Immature natural killer cell (primary cell): ENCODE measurements around the gene MZT2B. TPM values are rescaled to one million over a fixed set of nuclear protein-coding genes. Genes with fewer than 3 reads are reported as not detected.
"Not testable (repeated sequence)": the region's sequence is repeated elsewhere in the genome, so short reads cannot be mapped to it uniquely, and the experiment has no call there.

ENCODE experiments used
- DNase-seq, 3 donors: peaks; one replicate each; pipeline ENCODE4 v3.0.0; 2022; ENCODE audit warnings: mixed read lengths in 1 of 3
- H3K27ac Mint-ChIP-seq, 6 donors: one replicate each; pipeline ENCODE4 v1.8.0; 2020; ENCODE audit warnings: mixed read lengths in 6 of 6, mild to moderate bottlenecking in 5 of 6, inconsistent platforms in 4 of 6, moderate library complexity in 3 of 6
- H3K27me3 Mint-ChIP-seq, 3 donors: one replicate each; pipeline ENCODE4 v1.8.0; 2020 to 2021; ENCODE audit warnings: low read depth in 3 of 3, mild to moderate bottlenecking in 3 of 3, mixed read lengths in 3 of 3, moderate library complexity in 3 of 3, inconsistent platforms in 1 of 3
- H3K36me3 Mint-ChIP-seq, 3 donors: one replicate each; pipeline ENCODE4 v1.8.0; 2020; ENCODE audit warnings: mixed read lengths in 3 of 3, inconsistent platforms in 2 of 3, mild to moderate bottlenecking in 2 of 3
- H3K4me1 Mint-ChIP-seq, 2 donors: one replicate each; pipeline ENCODE4 v1.8.0; 2020; ENCODE audit warnings: inconsistent platforms in 2 of 2, mild to moderate bottlenecking in 2 of 2, mixed read lengths in 2 of 2, moderate library complexity in 1 of 2
- H3K4me3 Mint-ChIP-seq, 5 donors: one replicate each; pipeline ENCODE4 v1.8.0; 2020; ENCODE audit warnings: mild to moderate bottlenecking in 5 of 5, mixed read lengths in 5 of 5, inconsistent platforms in 3 of 5, moderate library complexity in 3 of 5
- H3K9me3 Mint-ChIP-seq, 6 donors: one replicate each; pipeline ENCODE4 v1.8.0; 2020; ENCODE audit warnings: mild to moderate bottlenecking in 6 of 6, mixed read lengths in 6 of 6, inconsistent platforms in 4 of 6, moderate library complexity in 3 of 6
- polyA plus RNA-seq, 3 donors: library from polyadenylated mRNA; unstranded; fragments of 300-500 nt; fragmentation: Illumina TruSeq; gene quantifications; one replicate each; pipeline ENCODE4 v1.2.3, GENCODE V29; 2021

The MZT2B gene
- polyA plus RNA-seq = 100 to 1,000 TPM; 183 to 199 (median 189) TPM

GRCh38 chr2:130181880-130182682, at the start of gene MZT2B:
MZT2B (plus strand) TSS chr2:130182262; CDS start chr2:130182283, 21 bp downstream.
- not testable (repeated sequence) for H3K9me3 Mint-ChIP-seq, H3K36me3 Mint-ChIP-seq
- peak; percentile 91 to 93 (median 92) for DNase-seq
- peak within 1 kb of the TSS; percentile 85 to 97 (median 92) for H3K27ac Mint-ChIP-seq
- H3K4me1 Mint-ChIP-seq = peaks cover 25 to 33% of the 10 kb centered on the region in 2 donors
- H3K27me3 Mint-ChIP-seq = peaks cover 4 to 10% (median 5%) of the 10 kb centered on the region in 3 donors
- H3K4me3 Mint-ChIP-seq = peak within 1 kb of the TSS; percentile 85 to 92 (median 89)

GRCh38 chr2:130135692-130136541, 46.1 kb upstream of the MZT2B start:
- no peaks in the 10 kb centered on the region for H3K27me3 Mint-ChIP-seq
- H3K27ac Mint-ChIP-seq = no peak overlapping the region
- no peaks in the 10 kb centered on the region for H3K4me1 Mint-ChIP-seq
- H3K9me3 Mint-ChIP-seq = no peaks in the 10 kb centered on the region
- DNase-seq = no peak
- no peaks in the 10 kb centered on the region for H3K36me3 Mint-ChIP-seq
- no peak overlapping the region for H3K4me3 Mint-ChIP-seq

DNA sequence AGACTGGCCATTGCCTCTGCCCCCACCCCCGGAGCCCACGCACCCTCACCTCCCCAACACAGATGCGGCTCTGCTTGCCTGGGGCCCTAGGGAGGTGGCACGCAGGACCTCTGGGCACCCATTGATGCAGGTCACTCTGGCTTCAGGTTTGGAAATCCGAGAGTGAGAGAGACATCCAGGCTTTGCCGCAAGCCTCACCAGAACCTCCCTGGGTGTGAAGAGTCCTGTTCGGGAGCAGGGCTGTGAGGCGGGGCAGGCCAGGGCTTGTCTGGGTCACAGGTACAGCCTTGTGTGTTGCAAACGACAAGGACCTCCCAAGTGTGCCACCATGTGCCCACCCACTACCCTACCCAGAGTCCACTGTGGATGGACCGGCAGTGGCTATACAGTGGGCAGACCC, 45.5 kb upstream of the MZT2B start:
- H3K27ac Mint-ChIP-seq, H3K27me3 Mint-ChIP-seq, DNase-seq, H3K9me3 Mint-ChIP-seq, H3K4me3 Mint-ChIP-seq, H3K36me3 Mint-ChIP-seq, H3K4me1 Mint-ChIP-seq: not testable (repeated sequence)

DNA sequence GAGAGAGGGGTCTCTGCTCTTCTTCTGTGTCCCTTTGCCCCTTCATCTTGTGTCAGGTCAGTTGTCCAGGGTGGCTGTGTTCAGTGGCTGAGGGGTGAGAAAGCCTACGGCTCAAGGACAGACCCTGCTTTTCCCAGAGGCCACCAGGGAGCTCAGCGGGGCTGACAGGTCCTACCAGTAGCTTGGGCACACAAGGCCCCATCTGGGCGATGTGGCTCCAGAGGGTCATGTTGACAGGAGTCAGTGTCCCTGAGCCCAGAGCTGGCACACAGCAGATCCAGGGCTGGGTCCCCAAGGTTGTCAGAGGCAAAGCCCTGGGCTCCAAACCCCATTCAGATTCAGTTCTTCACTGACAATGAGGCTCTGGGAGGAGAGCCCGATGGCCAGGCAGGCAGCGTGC, 44.9 kb upstream of the MZT2B start:
- not testable (repeated sequence) for H3K36me3 Mint-ChIP-seq, H3K27ac Mint-ChIP-seq, H3K4me1 Mint-ChIP-seq, H3K9me3 Mint-ChIP-seq, H3K4me3 Mint-ChIP-seq, H3K27me3 Mint-ChIP-seq, DNase-seq

DNA sequence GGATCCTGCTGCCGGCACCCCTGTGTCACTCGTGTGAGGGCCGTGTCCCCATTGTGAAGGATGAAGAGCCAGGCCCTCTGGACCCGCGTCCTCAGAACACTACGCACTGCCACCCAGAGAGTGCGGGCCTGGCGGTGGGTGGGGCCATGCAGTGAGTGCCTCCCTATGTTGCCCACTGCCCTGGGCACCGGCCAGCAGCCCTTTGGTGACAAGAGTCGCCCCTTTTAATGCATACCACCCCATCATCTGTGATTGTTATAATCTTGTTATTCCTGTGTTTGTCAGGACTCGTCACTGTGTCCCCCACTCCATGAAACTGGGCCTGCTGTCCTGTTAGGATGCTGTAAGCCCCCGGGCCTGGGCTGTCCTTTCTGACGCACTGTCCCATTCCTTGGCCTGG, 43.7 kb upstream of the MZT2B start:
- H3K36me3 Mint-ChIP-seq, H3K27me3 Mint-ChIP-seq, H3K4me1 Mint-ChIP-seq, H3K9me3 Mint-ChIP-seq, DNase-seq, H3K4me3 Mint-ChIP-seq, H3K27ac Mint-ChIP-seq: not testable (repeated sequence)

GRCh38 chr2:130138841-130139251, 43.2 kb upstream of the MZT2B start:
- H3K27ac Mint-ChIP-seq, H3K4me3 Mint-ChIP-seq, H3K9me3 Mint-ChIP-seq, H3K36me3 Mint-ChIP-seq, H3K4me1 Mint-ChIP-seq, DNase-seq, H3K27me3 Mint-ChIP-seq: not testable (repeated sequence)

DNA sequence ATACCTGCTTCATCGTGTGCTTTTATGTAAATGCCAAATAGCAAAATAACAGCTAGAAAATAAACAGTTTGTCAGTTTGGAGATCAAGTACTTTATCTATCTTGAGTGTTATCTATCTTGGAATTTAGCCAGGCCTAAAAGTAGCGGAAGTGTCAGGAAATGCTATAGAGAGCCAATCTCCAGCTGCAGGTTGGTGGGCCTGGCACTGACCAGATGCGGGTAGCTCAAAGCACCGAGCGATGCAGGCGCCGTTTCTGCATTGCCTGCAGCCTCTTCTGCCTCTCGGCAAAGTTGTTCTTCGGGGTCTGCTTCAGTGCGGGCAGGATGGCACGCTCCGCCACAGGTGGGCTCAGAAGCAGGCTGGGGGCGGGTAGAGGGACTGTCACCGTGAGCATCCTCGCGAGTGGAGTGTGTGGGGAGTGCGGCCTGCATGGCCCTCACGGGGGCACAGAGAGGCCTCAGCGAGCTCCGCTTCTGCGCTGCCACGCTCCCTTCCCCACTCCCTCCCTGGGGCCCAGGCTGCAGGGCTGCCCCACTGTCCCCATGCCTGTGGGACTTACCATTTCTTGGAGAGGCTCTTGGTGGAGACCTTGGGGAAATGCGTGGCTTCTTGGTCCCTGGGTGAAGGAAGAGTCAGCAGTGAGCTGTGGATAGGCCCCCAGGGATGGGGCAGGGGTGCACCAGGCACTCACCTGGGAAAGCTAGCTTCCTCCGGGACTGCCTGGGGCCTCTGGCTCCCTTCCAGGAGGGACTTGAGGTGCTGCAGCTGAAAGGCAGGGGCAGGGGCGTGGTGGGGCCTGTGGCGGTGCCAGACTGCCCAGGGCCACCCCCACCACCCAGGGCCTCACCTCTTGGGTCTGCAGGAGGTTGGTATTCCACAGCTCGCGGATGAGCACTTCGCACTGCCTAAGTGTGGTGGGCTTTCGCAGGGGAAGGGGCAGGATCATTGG, 42.5 kb upstream of the MZT2B start:
- H3K4me1 Mint-ChIP-seq = peaks cover 6 to 13% of the 10 kb centered on the region in 2 donors
- H3K9me3 Mint-ChIP-seq, H3K27ac Mint-ChIP-seq, H3K27me3 Mint-ChIP-seq, DNase-seq, H3K36me3 Mint-ChIP-seq, H3K4me3 Mint-ChIP-seq: not testable (repeated sequence)

- not testable (repeated sequence) for H3K4me3 Mint-ChIP-seq, DNase-seq, H3K36me3 Mint-ChIP-seq, H3K27me3 Mint-ChIP-seq, H3K9me3 Mint-ChIP-seq, H3K27ac Mint-ChIP-seq
- peaks cover 6 to 16% of the 10 kb centered on the region in 2 donors for H3K4me1 Mint-ChIP-seq
These were observed 41.5 kb upstream of the MZT2B start for GRCh38 chr2:130140516-130140915.

DNA sequence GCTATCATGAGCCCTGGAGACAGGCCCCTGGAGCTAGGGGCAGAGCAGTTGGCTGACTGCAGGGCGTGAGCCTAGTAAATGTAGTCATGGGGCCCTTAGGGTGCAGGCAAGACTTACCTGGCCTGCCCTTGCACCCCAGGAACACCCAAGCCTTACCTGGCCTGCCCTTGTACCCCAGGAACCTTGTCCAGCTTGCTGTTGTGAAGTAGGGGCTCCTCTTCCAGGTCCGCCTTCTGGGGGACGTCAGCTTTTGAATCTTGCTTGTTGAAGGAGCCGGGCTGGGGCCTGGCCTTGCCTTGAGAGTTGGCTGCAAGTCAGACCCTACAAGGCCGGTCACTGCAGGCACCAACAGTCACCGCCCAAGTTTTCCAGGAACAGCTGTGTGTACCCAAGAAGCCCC, 41.1 kb upstream of the MZT2B start:
- not testable (repeated sequence) for H3K36me3 Mint-ChIP-seq, H3K27me3 Mint-ChIP-seq, H3K27ac Mint-ChIP-seq, H3K4me3 Mint-ChIP-seq, H3K9me3 Mint-ChIP-seq, DNase-seq
- H3K4me1 Mint-ChIP-seq = peaks cover 6 to 16% of the 10 kb centered on the region in 2 donors

- not testable (repeated sequence) for H3K4me3 Mint-ChIP-seq, H3K9me3 Mint-ChIP-seq, H3K27me3 Mint-ChIP-seq, H3K36me3 Mint-ChIP-seq, DNase-seq, H3K27ac Mint-ChIP-seq
- H3K4me1 Mint-ChIP-seq = peaks cover 6 to 16% of the 10 kb centered on the region in 2 donors
These were observed 40.3 kb upstream of the MZT2B start for GRCh38 chr2:130141645-130142370.

DNA sequence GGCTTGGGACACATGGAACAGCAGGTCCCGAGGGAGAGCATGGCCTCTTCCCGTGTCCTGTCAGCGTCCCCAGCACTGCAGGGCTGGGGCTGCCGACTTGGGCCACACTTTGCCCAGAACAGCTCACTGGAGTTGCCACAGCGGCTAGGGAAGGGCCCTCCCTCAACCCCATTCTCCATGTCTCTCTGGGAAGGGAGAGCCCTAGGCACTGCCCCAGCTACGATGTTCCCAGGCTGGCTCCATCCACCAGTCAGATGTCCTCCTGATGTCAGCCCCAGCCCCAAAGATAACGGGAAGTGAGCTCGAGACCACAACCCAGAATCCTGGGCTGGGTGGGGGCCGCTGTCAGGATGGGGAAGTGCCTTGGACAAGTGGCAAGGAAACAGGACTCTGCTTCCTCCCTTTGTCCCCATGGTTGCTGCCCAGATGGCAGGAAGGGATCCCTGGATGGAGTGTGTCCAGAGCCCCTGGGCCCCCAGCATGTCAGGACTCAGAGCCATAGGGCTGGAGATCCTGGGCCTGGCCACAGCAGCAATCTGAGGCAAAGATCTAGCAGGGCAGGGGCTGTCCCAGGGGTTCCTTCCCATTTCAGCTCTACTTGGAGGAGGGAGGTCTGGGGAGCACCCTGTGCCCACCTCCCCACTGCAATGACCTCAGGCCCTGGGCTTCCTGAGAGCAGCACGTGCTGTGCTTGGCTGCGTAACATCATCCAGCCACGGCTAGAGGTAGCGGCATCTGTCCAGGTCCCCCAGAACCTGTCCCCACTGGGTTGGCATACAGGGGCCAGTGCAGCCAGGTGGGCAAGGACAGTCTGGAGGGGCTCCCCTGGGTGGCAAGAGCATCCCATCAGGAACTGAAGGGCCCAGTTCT, 39.4 kb upstream of the MZT2B start:
- not testable (repeated sequence) for H3K27ac Mint-ChIP-seq, H3K9me3 Mint-ChIP-seq, H3K36me3 Mint-ChIP-seq, DNase-seq
- Mint-ChIP-seq H3K4me3 (peak overlapping the region; percentile 34 to 76 (median 55)), H3K4me1 (peaks cover 6 to 16% of the 10 kb centered on the region in 2 donors), H3K27me3 (peaks cover 3 to 11% (median 5%) of the 10 kb centered on the region in 3 donors)

DNA sequence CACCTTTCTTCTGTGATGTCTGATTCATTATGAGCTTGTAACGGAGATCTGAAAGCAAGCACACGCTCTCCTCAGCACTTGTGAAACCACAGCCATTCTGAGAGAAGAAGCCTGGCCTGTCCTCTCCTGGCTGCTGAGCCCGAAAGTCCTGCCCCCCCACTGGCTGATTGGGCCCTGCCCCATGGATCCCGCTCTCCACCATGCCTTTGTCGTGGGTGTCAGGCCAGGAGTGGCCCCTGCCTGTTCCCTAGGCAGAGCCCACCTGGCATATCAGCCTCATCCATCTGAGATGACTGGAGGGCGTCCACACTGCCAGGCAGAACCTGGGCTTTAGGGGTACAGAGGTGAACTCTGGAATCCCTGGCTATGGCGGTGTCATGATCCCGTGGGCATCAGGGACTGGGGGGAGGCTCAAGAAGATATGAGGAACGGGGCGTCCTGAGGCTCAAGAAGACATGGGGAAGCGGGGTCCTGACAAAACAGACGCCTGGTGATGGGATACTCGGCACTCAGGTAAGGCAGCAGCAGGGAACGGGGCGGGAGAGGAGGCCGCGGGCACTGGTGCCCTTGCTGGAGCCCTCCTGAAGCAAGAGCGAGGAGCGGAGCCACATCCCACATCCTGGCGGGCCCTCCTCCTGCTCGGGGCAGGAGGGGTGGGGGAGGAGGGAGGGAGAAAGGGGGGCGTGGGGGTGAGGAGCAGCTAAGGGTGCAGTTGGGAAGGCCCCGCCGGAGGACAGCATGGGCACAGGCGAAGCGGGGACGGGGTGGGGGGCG, 38.6 kb upstream of the MZT2B start:
- not testable (repeated sequence) for H3K36me3 Mint-ChIP-seq, H3K27ac Mint-ChIP-seq, H3K9me3 Mint-ChIP-seq, DNase-seq
- peaks cover 6 to 16% of the 10 kb centered on the region in 2 donors for H3K4me1 Mint-ChIP-seq
- H3K4me3 Mint-ChIP-seq = peak overlapping the region; percentile 34 to 80 (median 64)
- peaks cover 3 to 11% (median 6%) of the 10 kb centered on the region in 3 donors for H3K27me3 Mint-ChIP-seq
